OCI-LY3 (cell line): Measurements from ENCODE around the gene UPK3A.

ENCODE experiments used
- CTCF ChIP-seq: fragments of 200-600, 300-600 bp; sonication (generic); IDR thresholded peaks from 2 replicates; pipeline ENCODE4 v1.5.1; 2014; ENCODE audit warnings: antibody characterized with exemption, low read length, low read depth
- EZH2phosphoT487 ChIP-seq: fragments of 200-600 bp; shearing (Covaris generic); IDR thresholded peaks from 2 replicates; pipeline ENCODE4 v1.6.1; 2018; ENCODE audit warnings: antibody characterized with exemption, mixed run types, low read depth

GRCh38 chr22:45273452-45274075 is 11.2 kb upstream of the UPK3A start:
- TF ChIP-seq CTCF (no peak), EZH2phosphoT487 (no peak)
